Esophagus muscularis mucosa (tissue), 3 donors: ENCODE measurements around the gene RAD18.

Source experiments
- POLR2A ChIP-seq: fragments of 450-650 bp; IDR thresholded peaks from one replicate; pipeline ENCODE4 v1.6.1; 2017; ENCODE audit warnings: antibody characterized with exemption, moderate library complexity, mild to moderate bottlenecking, low read depth
- TF ChIP-seq, protein P1 (sequence below), 3 experiments: fragments of 200-600 bp in 2 of 3; fragments of 450-650 bp in 1 of 3; sonication (generic) in 2 of 3; IDR thresholded peaks; one replicate each; pipeline ENCODE4 v1.5.1; 2017 to 2019; ENCODE audit warnings: antibody characterized with exemption in 3 of 3, mild to moderate bottlenecking in 2 of 3, moderate library complexity in 1 of 3

DNA sequence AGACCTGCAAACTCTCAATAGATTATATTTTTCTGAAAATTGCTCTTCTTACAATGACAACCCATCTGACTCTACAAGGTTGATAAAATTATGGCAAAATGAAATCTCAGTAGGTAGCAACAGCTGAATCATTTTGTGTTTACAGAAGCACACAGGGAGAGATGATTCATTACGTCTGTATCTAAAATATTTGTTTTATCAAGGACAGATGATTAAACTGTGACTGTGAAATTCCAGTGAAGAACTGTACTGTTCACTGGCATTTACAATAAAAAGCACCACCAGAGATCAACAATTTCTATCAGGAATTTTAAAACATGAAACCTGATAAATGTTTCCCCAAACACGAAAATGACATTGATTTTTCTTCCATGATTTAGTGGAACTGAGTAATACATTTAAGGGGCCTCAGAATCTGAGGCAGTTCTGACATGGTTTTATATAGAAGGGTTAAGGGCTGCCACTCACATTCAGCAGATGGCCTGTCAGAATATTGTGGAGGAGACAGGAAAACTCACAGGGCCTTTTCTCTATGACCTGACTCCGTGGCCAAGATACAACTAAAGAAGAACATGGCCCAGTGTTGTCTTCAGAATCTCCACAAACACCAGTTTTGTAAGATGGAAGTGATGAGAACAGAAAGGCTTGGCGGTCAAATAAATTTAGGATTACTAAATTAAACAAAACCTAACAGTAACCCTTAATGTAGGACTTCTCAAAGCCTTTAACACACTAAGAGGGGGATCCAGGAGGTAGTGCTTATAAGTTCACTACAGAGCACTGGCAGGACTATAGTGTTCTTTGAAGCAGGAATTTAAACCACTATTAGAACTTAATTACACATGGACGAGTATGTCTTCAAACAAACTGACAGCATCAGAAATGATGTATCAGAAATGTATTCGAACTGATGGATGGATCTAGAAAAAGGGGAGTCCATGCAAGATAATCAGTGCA is 25.9 kb downstream of the RAD18 start:
- TF ChIP-seq, protein P1, sequence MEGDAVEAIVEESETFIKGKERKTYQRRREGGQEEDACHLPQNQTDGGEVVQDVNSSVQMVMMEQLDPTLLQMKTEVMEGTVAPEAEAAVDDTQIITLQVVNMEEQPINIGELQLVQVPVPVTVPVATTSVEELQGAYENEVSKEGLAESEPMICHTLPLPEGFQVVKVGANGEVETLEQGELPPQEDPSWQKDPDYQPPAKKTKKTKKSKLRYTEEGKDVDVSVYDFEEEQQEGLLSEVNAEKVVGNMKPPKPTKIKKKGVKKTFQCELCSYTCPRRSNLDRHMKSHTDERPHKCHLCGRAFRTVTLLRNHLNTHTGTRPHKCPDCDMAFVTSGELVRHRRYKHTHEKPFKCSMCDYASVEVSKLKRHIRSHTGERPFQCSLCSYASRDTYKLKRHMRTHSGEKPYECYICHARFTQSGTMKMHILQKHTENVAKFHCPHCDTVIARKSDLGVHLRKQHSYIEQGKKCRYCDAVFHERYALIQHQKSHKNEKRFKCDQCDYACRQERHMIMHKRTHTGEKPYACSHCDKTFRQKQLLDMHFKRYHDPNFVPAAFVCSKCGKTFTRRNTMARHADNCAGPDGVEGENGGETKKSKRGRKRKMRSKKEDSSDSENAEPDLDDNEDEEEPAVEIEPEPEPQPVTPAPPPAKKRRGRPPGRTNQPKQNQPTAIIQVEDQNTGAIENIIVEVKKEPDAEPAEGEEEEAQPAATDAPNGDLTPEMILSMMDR (IDR thresholded peaks at IDR 0.05) = no peak
- no peak for TF ChIP-seq POLR2A
